Pancreas (tissue), 10 donors: ENCODE results near the gene NANOS2. TPM values are rescaled to one million over a fixed set of nuclear protein-coding genes. Genes with fewer than 3 reads are reported as not detected.

ENCODE experiments used
- ATAC-seq, 4 donors: fragments of 200-7000 bp; cut with Tn5 transposase; one replicate each; pipeline versions ENCODE4 v1.8.0 to v1.9.1; 2020; ENCODE audit warnings: mild to moderate bottlenecking in 4 of 4, moderate library complexity in 4 of 4
- DNase-seq, 6 donors: peaks; one replicate each; pipeline ENCODE4 v3.0.0-alpha.2; 2020
- FAIRE-seq: peaks from 2 replicates; lab custom pipeline; 2012; peaks lifted over from hg19 to GRCh38; lab: Jason Lieb, UNC
- H3K27ac ChIP-seq, 4 donors: fragments of 200-600 bp; sonication (generic); 1 replicate in 3 of 4; 2 replicates in 1 of 4; pipeline versions ENCODE4 v1.5.0 to v1.8.0; 2020
- H3K27me3 ChIP-seq, 4 donors: fragments of 200-600 bp; one replicate each; pipeline ENCODE4 v1.8.0; 2021
- H3K36me3 ChIP-seq, 3 donors: fragments of 200-600 bp; sonication (generic) in 1 of 3; one replicate each; pipeline versions ENCODE4 v1.5.0 to v1.8.0; 2020 to 2021
- H3K4me1 ChIP-seq, 3 donors: fragments of 200-600 bp; one replicate each; pipeline ENCODE4 v1.8.0; 2021
- H3K4me3 ChIP-seq, 4 donors: fragments of 200-600 bp; sonication (generic) in 2 of 4; one replicate each; pipeline versions ENCODE4 v1.5.0 to v1.8.0; 2020 to 2021
- H3K9me3 ChIP-seq, 4 donors: fragments of 200-600 bp; one replicate each; pipeline ENCODE4 v1.8.0; 2021
- CTCF ChIP-seq, 4 donors: fragments of 200-600 bp; sonication (generic) in 3 of 4; IDR thresholded peaks; one replicate each; pipeline versions ENCODE4 v1.5.0 to v1.8.0; 2021; ENCODE audit warnings: antibody characterized with exemption in 4 of 4
- WGBS, 2 donors: extraction: QIAGEN DNeasy Blood & Tissue Kit; methylation state at CpG; one replicate each; pipeline ENCODE4 v1.1.7; 2013; 5-methylcytosine and 5-hydroxymethylcytosine counted together
- intact Hi-C, 3 donors: fragments of 100-400 bp; cut with DNase I; formaldehyde crosslinking; loops; one replicate each; pipeline versions ENCODE4 v1.11.1 to v1.14.2; 2022
- polyA plus RNA-seq, 2 donors: library from polyadenylated mRNA; stranded (reverse); fragments of 200-250 nt; gene quantifications; one replicate each; pipeline ENCODE4 v1.2.3, GENCODE V29; 2013
- total RNA-seq, 6 donors: library from RNA; stranded (reverse); fragmentation: NEBNext Ultra II Directional in 4 of 6; extraction: Animal tissue kit (Norgen Biotek cat#: 25700) in 4 of 6; gene quantifications; one replicate each; pipeline versions ENCODE4 v1.2.1 to v1.2.4, GENCODE V29; 2021 to 2023
- donor health status: healthy with polysubstance abuse.
- donor health status: DM: no; HTN: no; CAD: no; lungs with moderate emphysema.
- donor health status: DM: no; HTN: no; CAD: no.
- donor health status: control.
- donor health status: control.
- donor health status: Bipolar disorder and iron deficiency.
- donor health status: DM: yes; HTN: yes; CAD: no.
- donor health status: DM: no; HTN: no; CAD: no.
- donor health status: DM: no; HTN: no; CAD: no.
- donor health status: DM: yes; HTN: yes; CAD: no.

Gene NANOS2
- total and polyA plus RNA-seq, 8 donors: not detected

GRCh38 chr19:45879055-45879454 is 35.5 kb downstream of the NANOS2 start:
- ATAC-seq (no peak), FAIRE-seq (no peak), DNase-seq (peak in 2 of 6 donors; percentile 46 to 64)
- whole genome bisulfite sequencing, 2 donors: 36 to 44% methylated on average over 8 of the region's 8 CpGs
- no peak overlapping the region for H3K4me3 ChIP-seq
- H3K27ac ChIP-seq: peak overlapping the region; percentile 76 to 96 (median 93)
- no peaks in the 10 kb centered on the region for H3K9me3 ChIP-seq
- TF ChIP-seq CTCF (IDR thresholded peaks at IDR 0.05): no peak
- no peaks in the 10 kb centered on the region for H3K36me3 ChIP-seq
- intact Hi-C loops: no loop called here
- peaks cover 44 to 59% (median 54%) of the 10 kb centered on the region in 3 donors for H3K4me1 ChIP-seq
- no peaks in the 10 kb centered on the region for H3K27me3 ChIP-seq

GRCh38 chr19:45878043-45878794 is 36.4 kb downstream of the NANOS2 start:
- Histone ChIP-seq H3K36me3 (no peaks in the 10 kb centered on the region), H3K27me3 (no peaks in the 10 kb centered on the region), H3K9me3 (no peaks in the 10 kb centered on the region), H3K4me1 (peaks cover 43 to 67% (median 60%) of the 10 kb centered on the region in 3 donors), H3K4me3 (no peak overlapping the region), H3K27ac (peak overlapping the region; percentile 76 to 96 (median 93))
- FAIRE-seq (no peak), ATAC-seq (peak; percentile 34 to 44 (median 37)), DNase-seq (peak; percentile 82 to 92 (median 90))
- intact Hi-C loops: no loop called here
- TF ChIP-seq CTCF (IDR thresholded peaks at IDR 0.05): no peak
- 22 to 25% methylated on average over 11 of the region's 11 CpGs for WGBS, 2 donors

- intact Hi-C loops: no loop called here
- no peaks in the 10 kb centered on the region for H3K9me3 ChIP-seq
- ATAC-seq (peak; percentile 42 to 72 (median 64)), FAIRE-seq (no peak), DNase-seq (peak; percentile 70 to 89 (median 83))
- H3K36me3 ChIP-seq: no peaks in the 10 kb centered on the region
- TF ChIP-seq CTCF (IDR thresholded peaks at IDR 0.05): no peak
- peak overlapping the region; percentile 87 to 96 (median 93) for H3K27ac ChIP-seq
- peak overlapping the region in 2 of 4 donors; percentile 11 to 33 for H3K4me3 ChIP-seq
- WGBS, 2 donors: 4 to 9% methylated on average over 39 to 41 of the region's 41 CpGs
- peaks cover 44 to 75% (median 67%) of the 10 kb centered on the region in 3 donors for H3K4me1 ChIP-seq
- H3K27me3 ChIP-seq: no peaks in the 10 kb centered on the region
These were observed 38.0 kb downstream of the NANOS2 start for GRCh38 chr19:45876411-45877197.

- FAIRE-seq (no peak), DNase-seq (no peak), ATAC-seq (peak; percentile 4 to 18 (median 12))
- TF ChIP-seq CTCF (IDR thresholded peaks at IDR 0.05): no peak
- Histone ChIP-seq H3K27me3 (no peaks in the 10 kb centered on the region), H3K4me3 (no peak overlapping the region), H3K4me1 (peaks cover 39 to 70% (median 61%) of the 10 kb centered on the region in 3 donors), H3K27ac (peak overlapping the region; percentile 87 to 96 (median 93)), H3K36me3 (no peaks in the 10 kb centered on the region), H3K9me3 (no peaks in the 10 kb centered on the region)
- intact Hi-C loops: no loop called here
- 34 to 36% methylated on average over 4 of the region's 4 CpGs for WGBS, 2 donors
These were observed 38.5 kb downstream of the NANOS2 start for GRCh38 chr19:45876161-45876410.
